HCT116 (cell line): ENCODE data around the gene LRFN2. TPM values are rescaled to one million over a fixed set of nuclear protein-coding genes. Genes with fewer than 3 reads are reported as not detected.

Source experiments
- ATAC-seq: fragments of 200-7000 bp; cut with Tn5 transposase; 2 replicates; pipeline ENCODE4 v1.9.1; 2020; ENCODE audit warnings: mild to moderate bottlenecking, moderate library complexity
- BruUV-seq: library from RNA; stranded (reverse); fragments of 400-500 nt; replicated peaks from 2 replicates; lab custom pipeline; 2021; lab: Mats Ljungman, UMichigan
- CTCF ChIA-PET: fragments of 300-600 bp; sonication (Branson Sonifier 250); formaldehyde crosslinking; loops from one replicate; lab custom pipeline; 2021; ENCODE audit warnings: antibody characterized with exemption; lab: Charles Lee
- POLR2A ChIA-PET: fragments of 300-600, 350-600 bp; sonication (Branson Sonifier 250); formaldehyde crosslinking; loops from one replicate; lab custom pipeline; 2021; ENCODE audit warnings: antibody characterized with exemption; lab: Charles Lee
- RAD21 ChIA-PET, 2 experiments: fragments of 300-600 bp; sonication (Branson Sonifier 250); formaldehyde crosslinking; loops; one replicate each; lab custom pipeline; 2023; ENCODE audit warnings: low total read pairs in 2 of 2; ENCODE audit not compliant: uncharacterized antibody in 2 of 2, unreplicated experiment in 2 of 2, low non-redundant PET in 1 of 2; lab: Charles Lee
- DNase-seq: peaks from one replicate; pipeline ENCODE4 v3.0.0-alpha.2; 2010; ENCODE audit warnings: low read depth, low spot score
- H2AFZ ChIP-seq: fragments of 200-600 bp; shearing (Covaris generic), sonication (generic); 2 replicates; pipeline ENCODE4 v1.6.1; 2017; ENCODE audit warnings: low read depth, mixed run types, mixed read lengths, antibody characterized with exemption, low read length; ENCODE audit not compliant: poor library complexity, severe bottlenecking
- H3K27ac ChIP-seq: 2 replicates; pipeline ENCODE4 v1.5.1; 2012; ENCODE audit warnings: low read depth, low read length
- H3K27me3 ChIP-seq: fragments of 200-600 bp; sonication (generic); 2 replicates; pipeline ENCODE4 v1.6.1; 2016; ENCODE audit warnings: mixed run types, low read length, mixed read lengths; ENCODE audit not compliant: insufficient read depth
- H3K36me3 ChIP-seq, 2 experiments: fragments of 200-500 bp in 1 of 2; fragments of 200-600 bp in 1 of 2; sonication (Bioruptor generic) in 1 of 2; sonication (generic) in 1 of 2; 2 replicates each; pipeline versions ENCODE4 v1.5.1 to v1.6.1; 2014 to 2016; ENCODE audit warnings: low read length in 2 of 2, inconsistent platforms in 1 of 2, mixed read lengths in 1 of 2, mixed run types in 1 of 2; ENCODE audit not compliant: insufficient read depth in 2 of 2, control insufficient read depth in 1 of 2
- H3K4me1 ChIP-seq, 2 experiments: fragments of 200-600 bp in 1 of 2; sonication (generic) in 1 of 2; 2 replicates each; pipeline versions ENCODE4 v1.5.1 to v1.6.1; 2012 to 2017; ENCODE audit warnings: low read length in 2 of 2, inconsistent platforms in 1 of 2, mild to moderate bottlenecking in 1 of 2, mixed read lengths in 1 of 2, mixed run types in 1 of 2, moderate library complexity in 1 of 2; ENCODE audit not compliant: insufficient read depth in 2 of 2, control insufficient read depth in 1 of 2
- H3K4me2 ChIP-seq: fragments of 200-600 bp; sonication (generic); 2 replicates; pipeline ENCODE4 v1.6.1; 2017; ENCODE audit warnings: mixed run types, low read length, mixed read lengths
- H3K4me3 ChIP-seq, 2 experiments: fragments of 200-600 bp in 1 of 2; sonication (generic) in 1 of 2; replicated peaks in 1 of 2; 2 replicates each; pipeline ENCODE4 v1.5.1; 2011 to 2016; ENCODE audit warnings: low read length in 2 of 2, control low read depth in 1 of 2, low read depth in 1 of 2, mild to moderate bottlenecking in 1 of 2, mixed read lengths in 1 of 2, mixed run types in 1 of 2
- H3K79me2 ChIP-seq: fragments of 200-600 bp; sonication (generic); 2 replicates; pipeline ENCODE4 v1.6.1; 2017; ENCODE audit warnings: mild to moderate bottlenecking, mixed run types, low read length, moderate library complexity, mixed read lengths; ENCODE audit not compliant: insufficient read depth
- H3K9ac ChIP-seq: fragments of 200-600 bp; sonication (generic); 2 replicates; pipeline ENCODE4 v1.6.1; 2016; ENCODE audit warnings: low read length, mixed read lengths
- H3K9me2 ChIP-seq: fragments of 200-600 bp; sonication (generic), shearing (Covaris generic); 2 replicates; pipeline ENCODE4 v1.6.1; 2017; ENCODE audit warnings: mixed run types, mild to moderate bottlenecking, moderate library complexity; ENCODE audit not compliant: insufficient read depth
- H3K9me3 ChIP-seq, 2 experiments: fragments of 200-500 bp in 1 of 2; fragments of 200-600 bp in 1 of 2; sonication (Bioruptor generic) in 1 of 2; sonication (generic) in 1 of 2; 2 replicates each; pipeline ENCODE4 v1.6.1; 2014 to 2017; ENCODE audit warnings: low read length in 2 of 2, mixed read lengths in 2 of 2, inconsistent platforms in 1 of 2, low read depth in 1 of 2, mild to moderate bottlenecking in 1 of 2, mixed run types in 1 of 2, moderate library complexity in 1 of 2; ENCODE audit not compliant: control insufficient read depth in 1 of 2, insufficient read depth in 1 of 2
- H4K20me1 ChIP-seq: fragments of 200-600 bp; sonication (generic), shearing (Covaris generic); 2 replicates; pipeline ENCODE4 v1.6.1; 2017; ENCODE audit warnings: mixed run types, mild to moderate bottlenecking, moderate library complexity; ENCODE audit not compliant: insufficient read depth
- CBX3 ChIP-seq: IDR thresholded peaks from 2 replicates; pipeline ENCODE4 v1.6.1; 2012; ENCODE audit warnings: low read depth
- EGR1 ChIP-seq: IDR thresholded peaks from 2 replicates; pipeline ENCODE4 v1.6.1; 2012; ENCODE audit warnings: low read depth
- ELF1 ChIP-seq: IDR thresholded peaks from 2 replicates; pipeline ENCODE4 v1.6.1; 2012; ENCODE audit warnings: low read depth, borderline replicate concordance
- EZH2 ChIP-seq: fragments of 200-600 bp; sonication (generic); IDR thresholded peaks from 2 replicates; pipeline ENCODE4 v1.6.1; 2017; ENCODE audit warnings: antibody characterized with exemption, mixed run types
- EZH2phosphoT487 ChIP-seq: fragments of 200-600 bp; IDR thresholded peaks from 2 replicates; pipeline ENCODE4 v1.6.1; 2018; ENCODE audit warnings: antibody characterized with exemption, borderline replicate concordance
- FOSL1 ChIP-seq: IDR thresholded peaks from 2 replicates; pipeline ENCODE4 v1.6.1; 2012; ENCODE audit warnings: low read depth
- JUND ChIP-seq: IDR thresholded peaks from 2 replicates; pipeline ENCODE4 v1.6.1; 2012
- POLR2A ChIP-seq: IDR thresholded peaks from 2 replicates; pipeline ENCODE4 v1.7.0; 2011; ENCODE audit warnings: borderline replicate concordance; ENCODE audit not compliant: insufficient read depth, insufficient read length; ENCODE audit errors: extremely low read depth
- RAD21 ChIP-seq: IDR thresholded peaks from 2 replicates; pipeline ENCODE4 v1.6.1; 2012; ENCODE audit warnings: low read depth, mild to moderate bottlenecking
- SIN3A ChIP-seq: IDR thresholded peaks from 2 replicates; pipeline ENCODE4 v1.6.1; 2012; ENCODE audit warnings: low read depth
- SP1 ChIP-seq: IDR thresholded peaks from 2 replicates; pipeline ENCODE4 v1.6.1; 2012; ENCODE audit warnings: low read depth
- SRF ChIP-seq: IDR thresholded peaks from 2 replicates; pipeline ENCODE4 v1.6.1; 2012; ENCODE audit warnings: low read depth
- TCF7L2 ChIP-seq: IDR thresholded peaks from 2 replicates; pipeline ENCODE4 v1.7.0; 2011; ENCODE audit warnings: borderline replicate concordance, inconsistent platforms; ENCODE audit not compliant: insufficient read depth, insufficient read length; ENCODE audit errors: extremely low read depth
- YY1 ChIP-seq: IDR thresholded peaks from 2 replicates; pipeline ENCODE4 v1.6.1; 2011; ENCODE audit warnings: low read length, low read depth, moderate library complexity, mild to moderate bottlenecking; ENCODE audit not compliant: insufficient replicate concordance; ENCODE audit errors: extremely low read depth
- ZFX ChIP-seq: fragments of 450-650 bp; IDR thresholded peaks from 2 replicates; pipeline ENCODE4 v1.6.1; 2017
- ZNF274 ChIP-seq: fragments of 200-500 bp; sonication (Bioruptor generic); IDR thresholded peaks from 2 replicates; pipeline ENCODE4 v1.6.1; 2014; ENCODE audit warnings: mild to moderate bottlenecking, low read depth, low read length, inconsistent platforms
- intact Hi-C: fragments of 100-400 bp; cut with micrococcal nuclease; formaldehyde crosslinking; loops from 2 replicates; pipeline ENCODE4 v1.10.0; 2022
- total RNA-seq: library from RNA; stranded (reverse); gene quantifications from one replicate; pipeline ENCODE4 v1.2.1, GENCODE V29; 2021; ENCODE audit not compliant: unreplicated experiment
- TF ChIP-seq, protein P1 (sequence below): IDR thresholded peaks from 2 replicates; pipeline ENCODE4 v1.6.1; 2011; ENCODE audit warnings: mild to moderate bottlenecking, low read length, moderate library complexity; ENCODE audit not compliant: insufficient replicate concordance; ENCODE audit errors: extremely low read depth
- TF ChIP-seq, protein P2 (sequence below): IDR thresholded peaks from 2 replicates; pipeline ENCODE4 v1.6.1; 2012
- TF ChIP-seq, protein P3 (sequence below), 3 experiments: fragments of 200-600 bp in 1 of 3; sonication (generic) in 1 of 3; IDR thresholded peaks in 2 of 3; conservative IDR thresholded peaks in 1 of 3; 2 replicates each; pipeline ENCODE4 v1.5.1; 2012 to 2017; ENCODE audit warnings: low read depth in 2 of 3, low read length in 2 of 3, antibody characterized with exemption in 1 of 3, borderline replicate concordance in 1 of 3, control low read depth in 1 of 3, mild to moderate bottlenecking in 1 of 3, mixed read lengths in 1 of 3, mixed run types in 1 of 3, moderate library complexity in 1 of 3; ENCODE audit not compliant: insufficient read depth in 1 of 3

The LRFN2 gene
- total RNA-seq, 1 experiment from 2014 or later: not detected

DNA sequence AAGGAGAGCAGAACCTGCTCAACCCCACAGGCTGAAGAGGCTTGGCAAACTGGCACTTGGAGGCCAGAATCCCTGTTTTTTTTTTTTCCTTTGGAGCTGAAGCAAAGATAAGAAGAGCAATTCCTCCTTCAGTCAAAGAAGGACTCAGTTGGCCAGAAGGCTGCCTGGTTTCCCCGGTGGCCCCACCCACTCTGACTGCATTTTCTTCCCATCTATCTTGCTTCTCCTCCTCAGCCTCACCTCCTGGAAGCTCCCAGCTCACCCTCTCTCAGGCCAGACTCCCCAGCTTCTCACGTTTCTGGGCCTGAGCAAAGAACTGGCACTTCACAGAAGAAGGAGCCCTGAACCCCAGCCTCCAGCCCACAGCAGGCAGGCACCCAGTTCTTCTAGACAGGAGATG is 2.4 kb downstream of the LRFN2 start (continued):
- TF ChIP-seq, protein P1, sequence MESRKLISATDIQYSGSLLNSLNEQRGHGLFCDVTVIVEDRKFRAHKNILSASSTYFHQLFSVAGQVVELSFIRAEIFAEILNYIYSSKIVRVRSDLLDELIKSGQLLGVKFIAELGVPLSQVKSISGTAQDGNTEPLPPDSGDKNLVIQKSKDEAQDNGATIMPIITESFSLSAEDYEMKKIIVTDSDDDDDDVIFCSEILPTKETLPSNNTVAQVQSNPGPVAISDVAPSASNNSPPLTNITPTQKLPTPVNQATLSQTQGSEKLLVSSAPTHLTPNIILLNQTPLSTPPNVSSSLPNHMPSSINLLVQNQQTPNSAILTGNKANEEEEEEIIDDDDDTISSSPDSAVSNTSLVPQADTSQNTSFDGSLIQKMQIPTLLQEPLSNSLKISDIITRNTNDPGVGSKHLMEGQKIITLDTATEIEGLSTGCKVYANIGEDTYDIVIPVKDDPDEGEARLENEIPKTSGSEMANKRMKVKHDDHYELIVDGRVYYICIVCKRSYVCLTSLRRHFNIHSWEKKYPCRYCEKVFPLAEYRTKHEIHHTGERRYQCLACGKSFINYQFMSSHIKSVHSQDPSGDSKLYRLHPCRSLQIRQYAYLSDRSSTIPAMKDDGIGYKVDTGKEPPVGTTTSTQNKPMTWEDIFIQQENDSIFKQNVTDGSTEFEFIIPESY: no peak
- TF ChIP-seq POLR2A: no peak
- TF ChIP-seq ELF1: no peak
- TF ChIP-seq, protein P2, sequence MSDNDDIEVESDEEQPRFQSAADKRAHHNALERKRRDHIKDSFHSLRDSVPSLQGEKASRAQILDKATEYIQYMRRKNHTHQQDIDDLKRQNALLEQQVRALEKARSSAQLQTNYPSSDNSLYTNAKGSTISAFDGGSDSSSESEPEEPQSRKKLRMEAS: no peak
- no peak for TF ChIP-seq JUND
- TF ChIP-seq TCF7L2: no peak
- TF ChIP-seq EGR1: no peak

DNA sequence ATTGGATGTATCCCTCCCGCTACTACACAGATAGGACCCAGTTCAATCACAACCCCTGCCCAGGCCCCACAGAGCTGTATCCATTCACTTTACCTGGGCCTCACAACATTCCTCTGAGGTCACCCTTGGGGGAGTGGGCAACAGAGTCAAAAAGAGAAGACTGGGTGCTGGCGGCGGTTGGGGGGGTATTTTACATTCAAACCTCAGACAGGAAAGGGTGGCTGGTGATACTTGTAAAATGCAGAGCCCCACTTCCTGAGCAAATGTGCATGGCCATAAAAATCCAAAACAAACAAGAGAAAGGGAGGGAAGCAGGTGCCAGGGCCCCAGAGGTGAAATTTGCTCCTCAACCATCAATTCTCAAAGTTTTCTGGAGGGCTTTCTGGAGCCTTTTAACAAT is 3.5 kb downstream of the LRFN2 start:
- Histone ChIP-seq H3K36me3 (no peaks in the 10 kb centered on the region), H3K4me3 (no peak overlapping the region), H4K20me1 (no peaks in the 10 kb centered on the region), H3K9me3 (no peaks in the 10 kb centered on the region), H3K79me2 (no peaks in the 10 kb centered on the region), H3K4me2 (no peak overlapping the region), H3K4me1 (peaks cover 0 to 12% of the 10 kb centered on the region in 2 experiments; a peak in 2 of 4 replicates), H3K9me2 (no peaks in the 10 kb centered on the region), H2AFZ (no peak overlapping the region), H3K27ac (no peak overlapping the region), H3K27me3 (0 out of 2 replicates have a peak, but pooled peaks cover 4% of the 10 kb centered on the region), H3K9ac (no peak overlapping the region)
- ChIA-PET POLR2A (no interaction called here), RAD21 (no interaction called here), CTCF (no interaction called here)
- DNase-seq: no peak
- intact Hi-C loops: no loop called here
- BruUV-seq: no TSS peak
- TF ChIP-seq CBX3: no peak
- TF ChIP-seq RAD21: no peak
- TF ChIP-seq YY1: no peak
- TF ChIP-seq, protein P3, sequence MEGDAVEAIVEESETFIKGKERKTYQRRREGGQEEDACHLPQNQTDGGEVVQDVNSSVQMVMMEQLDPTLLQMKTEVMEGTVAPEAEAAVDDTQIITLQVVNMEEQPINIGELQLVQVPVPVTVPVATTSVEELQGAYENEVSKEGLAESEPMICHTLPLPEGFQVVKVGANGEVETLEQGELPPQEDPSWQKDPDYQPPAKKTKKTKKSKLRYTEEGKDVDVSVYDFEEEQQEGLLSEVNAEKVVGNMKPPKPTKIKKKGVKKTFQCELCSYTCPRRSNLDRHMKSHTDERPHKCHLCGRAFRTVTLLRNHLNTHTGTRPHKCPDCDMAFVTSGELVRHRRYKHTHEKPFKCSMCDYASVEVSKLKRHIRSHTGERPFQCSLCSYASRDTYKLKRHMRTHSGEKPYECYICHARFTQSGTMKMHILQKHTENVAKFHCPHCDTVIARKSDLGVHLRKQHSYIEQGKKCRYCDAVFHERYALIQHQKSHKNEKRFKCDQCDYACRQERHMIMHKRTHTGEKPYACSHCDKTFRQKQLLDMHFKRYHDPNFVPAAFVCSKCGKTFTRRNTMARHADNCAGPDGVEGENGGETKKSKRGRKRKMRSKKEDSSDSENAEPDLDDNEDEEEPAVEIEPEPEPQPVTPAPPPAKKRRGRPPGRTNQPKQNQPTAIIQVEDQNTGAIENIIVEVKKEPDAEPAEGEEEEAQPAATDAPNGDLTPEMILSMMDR (IDR thresholded peaks at IDR 0.05 in 2 of 3, conservative IDR thresholded peaks at IDR 0.05 in 1 of 3; ENCODE audit: borderline replicate concordance in 1 of 3, insufficient read depth in 1 of 3, low read depth in 2 of 3, low read length in 2 of 3): no peak
- no peak for TF ChIP-seq ELF1
- no peak for TF ChIP-seq ZNF274
- no peak for TF ChIP-seq EGR1
- no peak for TF ChIP-seq FOSL1
- no peak for TF ChIP-seq SP1
- TF ChIP-seq, protein P1: no peak
- no peak for TF ChIP-seq EZH2
- no peak for TF ChIP-seq EZH2phosphoT487
- no peak for TF ChIP-seq TCF7L2
- TF ChIP-seq SIN3A: no peak
- no peak for TF ChIP-seq SRF
- no peak for TF ChIP-seq ZFX
- no peak for TF ChIP-seq POLR2A
- TF ChIP-seq, protein P2: no peak
- no peak for ATAC-seq
